Measurements from ENCODE around the gene OPALIN.
A peak's percentile ranks its signal among the peaks of the same experiment; 100 is the strongest.

Gene OPALIN

GRCh38 chr10:96358851-96359540 is at the start of gene OPALIN:
OPALIN (minus strand) TSS chr10:96359002; CDS start chr10:96358896, 106 bp downstream.
- Histone ChIP-seq H3K9ac (ENCODE audit: low read depth in 1 of 2, low read length in 2 of 2) (no peak within 1 kb of the TSS), H3K27ac (ENCODE audit: low read depth in 2 of 2, low read length in 2 of 2) (no peak within 1 kb of the TSS), H3K27me3 (ENCODE audit: control insufficient read depth in 2 of 2, insufficient read depth in 2 of 2, low read length in 2 of 2) (peaks cover 2 to 5% of the 10 kb centered on the region in 2 donors), H3K4me3 (ENCODE audit: low read length in 2 of 2) (no peak within 1 kb of the TSS), H3K9me3 (ENCODE audit: control insufficient read depth in 2 of 2, low read length in 2 of 2) (no peaks in the 10 kb centered on the region), H3K4me1 (ENCODE audit: control insufficient read depth in 2 of 2, insufficient read depth in 2 of 2, low read length in 2 of 2) (no peaks in the 10 kb centered on the region), H3K36me3 (ENCODE audit: control insufficient read depth in 2 of 2, insufficient read depth in 2 of 2, low read length in 2 of 2) (no peaks in the 10 kb centered on the region)

GRCh38 chr10:96408201-96408600 is 49.4 kb upstream of the OPALIN start:
- Histone ChIP-seq H3K4me3 (ENCODE audit: low read length in 2 of 2) (no peak overlapping the region), H3K4me1 (ENCODE audit: control insufficient read depth in 2 of 2, insufficient read depth in 2 of 2, low read length in 2 of 2) (no peaks in the 10 kb centered on the region), H3K9ac (ENCODE audit: low read depth in 1 of 2, low read length in 2 of 2) (no peak overlapping the region), H3K9me3 (ENCODE audit: control insufficient read depth in 2 of 2, low read length in 2 of 2) (no peaks in the 10 kb centered on the region), H3K27ac (ENCODE audit: low read depth in 2 of 2, low read length in 2 of 2) (no peak overlapping the region), H3K36me3 (ENCODE audit: control insufficient read depth in 2 of 2, insufficient read depth in 2 of 2, low read length in 2 of 2) (no peaks in the 10 kb centered on the region), H3K27me3 (ENCODE audit: control insufficient read depth in 2 of 2, insufficient read depth in 2 of 2, low read length in 2 of 2) (peaks cover 4 to 10% of the 10 kb centered on the region in 2 donors)

GRCh38 chr10:96407560-96408069 is 48.8 kb upstream of the OPALIN start:
- Histone ChIP-seq H3K27ac (ENCODE audit: low read depth in 2 of 2, low read length in 2 of 2) (no peak overlapping the region), H3K9me3 (ENCODE audit: control insufficient read depth in 2 of 2, low read length in 2 of 2) (no peaks in the 10 kb centered on the region), H3K4me1 (ENCODE audit: control insufficient read depth in 2 of 2, insufficient read depth in 2 of 2, low read length in 2 of 2) (no peaks in the 10 kb centered on the region), H3K27me3 (ENCODE audit: control insufficient read depth in 2 of 2, insufficient read depth in 2 of 2, low read length in 2 of 2) (peaks cover 4 to 5% of the 10 kb centered on the region in 2 donors), H3K36me3 (ENCODE audit: control insufficient read depth in 2 of 2, insufficient read depth in 2 of 2, low read length in 2 of 2) (no peaks in the 10 kb centered on the region), H3K4me3 (ENCODE audit: low read length in 2 of 2) (no peak overlapping the region), H3K9ac (ENCODE audit: low read depth in 1 of 2, low read length in 2 of 2) (no peak overlapping the region)

- H3K4me1 ChIP-seq (ENCODE audit: control insufficient read depth in 2 of 2, insufficient read depth in 2 of 2, low read length in 2 of 2) = no peaks in the 10 kb centered on the region
- peaks cover 3 to 8% of the 10 kb centered on the region in 2 donors for H3K27me3 ChIP-seq (ENCODE audit: control insufficient read depth in 2 of 2, insufficient read depth in 2 of 2, low read length in 2 of 2)
- no peaks in the 10 kb centered on the region for H3K9me3 ChIP-seq (ENCODE audit: control insufficient read depth in 2 of 2, low read length in 2 of 2)
- H3K9ac ChIP-seq (ENCODE audit: low read depth in 1 of 2, low read length in 2 of 2) = no peak overlapping the region
- H3K4me3 ChIP-seq (ENCODE audit: low read length in 2 of 2) = no peak overlapping the region
- no peak overlapping the region for H3K27ac ChIP-seq (ENCODE audit: low read depth in 2 of 2, low read length in 2 of 2)
- H3K36me3 ChIP-seq (ENCODE audit: control insufficient read depth in 2 of 2, insufficient read depth in 2 of 2, low read length in 2 of 2) = no peaks in the 10 kb centered on the region
Observed at GRCh38 chr10:96406091-96406490, 47.3 kb upstream of the OPALIN start.

- H3K9me3 ChIP-seq (ENCODE audit: control insufficient read depth in 2 of 2, low read length in 2 of 2) = no peaks in the 10 kb centered on the region
- peaks cover 0 to 4% of the 10 kb centered on the region in 2 donors for H3K27me3 ChIP-seq (ENCODE audit: control insufficient read depth in 2 of 2, insufficient read depth in 2 of 2, low read length in 2 of 2)
- no peaks in the 10 kb centered on the region for H3K36me3 ChIP-seq (ENCODE audit: control insufficient read depth in 2 of 2, insufficient read depth in 2 of 2, low read length in 2 of 2)
- H3K4me1 ChIP-seq (ENCODE audit: control insufficient read depth in 2 of 2, insufficient read depth in 2 of 2, low read length in 2 of 2) = no peaks in the 10 kb centered on the region
- H3K9ac ChIP-seq (ENCODE audit: low read depth in 1 of 2, low read length in 2 of 2) = no peak overlapping the region
- H3K27ac ChIP-seq (ENCODE audit: low read depth in 2 of 2, low read length in 2 of 2) = no peak overlapping the region
- H3K4me3 ChIP-seq (ENCODE audit: low read length in 2 of 2) = no peak overlapping the region
Observed at GRCh38 chr10:96402417-96403305, 43.9 kb upstream of the OPALIN start.

GRCh38 chr10:96401036-96401435 is 42.2 kb upstream of the OPALIN start:
- H3K4me3 ChIP-seq (ENCODE audit: low read length in 2 of 2) = no peak overlapping the region
- no peaks in the 10 kb centered on the region for H3K36me3 ChIP-seq (ENCODE audit: control insufficient read depth in 2 of 2, insufficient read depth in 2 of 2, low read length in 2 of 2)
- H3K9me3 ChIP-seq (ENCODE audit: control insufficient read depth in 2 of 2, low read length in 2 of 2) = no peaks in the 10 kb centered on the region
- peaks cover 0 to 3% of the 10 kb centered on the region in 2 donors for H3K4me1 ChIP-seq (ENCODE audit: control insufficient read depth in 2 of 2, insufficient read depth in 2 of 2, low read length in 2 of 2)
- H3K27ac ChIP-seq (ENCODE audit: low read depth in 2 of 2, low read length in 2 of 2) = no peak overlapping the region
- H3K27me3 ChIP-seq (ENCODE audit: control insufficient read depth in 2 of 2, insufficient read depth in 2 of 2, low read length in 2 of 2) = peaks cover 0 to 4% of the 10 kb centered on the region in 2 donors
- H3K9ac ChIP-seq (ENCODE audit: low read depth in 1 of 2, low read length in 2 of 2) = no peak overlapping the region

GRCh38 chr10:96400465-96400864 is 41.7 kb upstream of the OPALIN start:
- Histone ChIP-seq H3K36me3 (ENCODE audit: control insufficient read depth in 2 of 2, insufficient read depth in 2 of 2, low read length in 2 of 2) (no peaks in the 10 kb centered on the region), H3K4me1 (ENCODE audit: control insufficient read depth in 2 of 2, insufficient read depth in 2 of 2, low read length in 2 of 2) (peaks cover 0 to 3% of the 10 kb centered on the region in 2 donors), H3K9ac (ENCODE audit: low read depth in 1 of 2, low read length in 2 of 2) (no peak overlapping the region), H3K27ac (ENCODE audit: low read depth in 2 of 2, low read length in 2 of 2) (no peak overlapping the region), H3K9me3 (ENCODE audit: control insufficient read depth in 2 of 2, low read length in 2 of 2) (no peaks in the 10 kb centered on the region), H3K4me3 (ENCODE audit: low read length in 2 of 2) (no peak overlapping the region), H3K27me3 (ENCODE audit: control insufficient read depth in 2 of 2, insufficient read depth in 2 of 2, low read length in 2 of 2) (peaks cover 0 to 6% of the 10 kb centered on the region in 2 donors)

GRCh38 chr10:96397902-96398301 is 39.1 kb upstream of the OPALIN start:
- H3K27ac ChIP-seq (ENCODE audit: low read depth in 2 of 2, low read length in 2 of 2) = no peak overlapping the region
- peaks cover 6% of the 10 kb centered on the region in 2 donors for H3K27me3 ChIP-seq (ENCODE audit: control insufficient read depth in 2 of 2, insufficient read depth in 2 of 2, low read length in 2 of 2)
- no peaks in the 10 kb centered on the region for H3K9me3 ChIP-seq (ENCODE audit: control insufficient read depth in 2 of 2, low read length in 2 of 2)

GRCh38 chr10:96395931-96396877 is 37.4 kb upstream of the OPALIN start:
- no peaks in the 10 kb centered on the region for H3K36me3 ChIP-seq (ENCODE audit: control insufficient read depth in 2 of 2, insufficient read depth in 2 of 2, low read length in 2 of 2)
- no peak overlapping the region for H3K27ac ChIP-seq (ENCODE audit: low read depth in 2 of 2, low read length in 2 of 2)
- H3K9ac ChIP-seq (ENCODE audit: low read depth in 1 of 2, low read length in 2 of 2) = no peak overlapping the region
- peaks cover 3 to 6% of the 10 kb centered on the region in 2 donors for H3K27me3 ChIP-seq (ENCODE audit: control insufficient read depth in 2 of 2, insufficient read depth in 2 of 2, low read length in 2 of 2)
- no peaks in the 10 kb centered on the region for H3K9me3 ChIP-seq (ENCODE audit: control insufficient read depth in 2 of 2, low read length in 2 of 2)
- peak overlapping the region; percentile 8 to 20 for H3K4me3 ChIP-seq (ENCODE audit: low read length in 2 of 2)
- H3K4me1 ChIP-seq (ENCODE audit: control insufficient read depth in 2 of 2, insufficient read depth in 2 of 2, low read length in 2 of 2) = peaks cover 0 to 3% of the 10 kb centered on the region in 2 donors

More at GRCh38 chr10:96397902-96398301, 39.1 kb upstream of the OPALIN start:
- no peak overlapping the region for H3K9ac ChIP-seq (ENCODE audit: low read depth in 1 of 2, low read length in 2 of 2)
- peaks cover 0 to 3% of the 10 kb centered on the region in 2 donors for H3K4me1 ChIP-seq (ENCODE audit: control insufficient read depth in 2 of 2, insufficient read depth in 2 of 2, low read length in 2 of 2)
- no peaks in the 10 kb centered on the region for H3K36me3 ChIP-seq (ENCODE audit: control insufficient read depth in 2 of 2, insufficient read depth in 2 of 2, low read length in 2 of 2)
- H3K4me3 ChIP-seq (ENCODE audit: low read length in 2 of 2) = no peak overlapping the region
